Mesothelial cell of epicardium (in vitro differentiated cells): Measurements from ENCODE around the gene INKA2. TPM values are rescaled to one million over a fixed set of nuclear protein-coding genes. Genes with fewer than 3 reads are reported as not detected.

Experiments used
- DNase-seq, 2 experiments: peaks; one replicate each; pipeline ENCODE4 v3.0.0; 2021; ENCODE audit warnings: low spot score in 2 of 2; ENCODE audit not compliant: unreplicated experiment in 2 of 2
- H3K27ac Mint-ChIP-seq: 2 replicates; pipeline ENCODE4 v1.8.0; 2021; ENCODE audit warnings: mixed read lengths
- H3K27me3 Mint-ChIP-seq: 2 replicates; pipeline ENCODE4 v1.8.0; 2021; ENCODE audit warnings: low read depth, mixed read lengths
- H3K36me3 Mint-ChIP-seq: 2 replicates; pipeline ENCODE4 v1.8.0; 2021; ENCODE audit warnings: mixed read lengths
- H3K4me1 Mint-ChIP-seq: 2 replicates; pipeline ENCODE4 v1.8.0; 2021; ENCODE audit warnings: mixed read lengths
- H3K4me3 Mint-ChIP-seq: 2 replicates; pipeline ENCODE4 v1.8.0; 2021; ENCODE audit warnings: mild to moderate bottlenecking, moderate library complexity, mixed read lengths
- H3K9me3 Mint-ChIP-seq: 2 replicates; pipeline ENCODE4 v1.8.0; 2021; ENCODE audit warnings: mixed read lengths
- total RNA-seq: library from RNA; stranded (reverse); gene quantifications from 3 replicates; pipeline ENCODE4 v1.2.1, GENCODE V29; 2021
- TF ChIP-seq, protein P1 (sequence below): fragments of 200-600 bp; sonication (generic); IDR thresholded peaks from one replicate; pipeline ENCODE4 v1.5.0; 2021; ENCODE audit warnings: antibody characterized with exemption; ENCODE audit not compliant: unreplicated experiment

Gene INKA2
- total RNA-seq, 1 donor from 2014 or later, result 1.4 TPM

DNA sequence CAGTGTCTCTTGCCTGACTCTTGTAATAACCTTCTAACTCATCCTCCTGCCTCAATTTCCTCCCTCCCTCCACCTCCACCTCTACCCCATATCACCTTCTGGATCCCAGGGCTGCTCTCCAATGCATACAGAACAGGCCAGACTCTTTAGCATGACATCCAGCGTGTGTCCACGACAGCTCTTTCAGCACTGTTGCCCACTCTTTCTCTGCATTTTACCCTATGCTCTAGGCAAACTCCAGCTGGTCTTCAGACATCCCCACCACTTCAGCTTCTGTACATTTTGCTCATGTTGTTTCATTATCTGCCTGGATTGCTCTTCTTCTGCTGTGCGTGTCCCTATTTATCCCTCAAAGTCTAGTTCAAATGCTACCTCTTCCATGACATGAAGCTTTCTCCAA, 4.8 kb downstream of the INKA2 start:
- Mint-ChIP-seq H3K36me3 (no peaks in the 10 kb centered on the region), H3K27ac (no peak overlapping the region), H3K4me1 (peaks cover 19% of the 10 kb centered on the region), H3K27me3 (peaks cover 32% of the 10 kb centered on the region), H3K4me3 (no peak overlapping the region), H3K9me3 (no peaks in the 10 kb centered on the region)
- TF ChIP-seq, protein P1, sequence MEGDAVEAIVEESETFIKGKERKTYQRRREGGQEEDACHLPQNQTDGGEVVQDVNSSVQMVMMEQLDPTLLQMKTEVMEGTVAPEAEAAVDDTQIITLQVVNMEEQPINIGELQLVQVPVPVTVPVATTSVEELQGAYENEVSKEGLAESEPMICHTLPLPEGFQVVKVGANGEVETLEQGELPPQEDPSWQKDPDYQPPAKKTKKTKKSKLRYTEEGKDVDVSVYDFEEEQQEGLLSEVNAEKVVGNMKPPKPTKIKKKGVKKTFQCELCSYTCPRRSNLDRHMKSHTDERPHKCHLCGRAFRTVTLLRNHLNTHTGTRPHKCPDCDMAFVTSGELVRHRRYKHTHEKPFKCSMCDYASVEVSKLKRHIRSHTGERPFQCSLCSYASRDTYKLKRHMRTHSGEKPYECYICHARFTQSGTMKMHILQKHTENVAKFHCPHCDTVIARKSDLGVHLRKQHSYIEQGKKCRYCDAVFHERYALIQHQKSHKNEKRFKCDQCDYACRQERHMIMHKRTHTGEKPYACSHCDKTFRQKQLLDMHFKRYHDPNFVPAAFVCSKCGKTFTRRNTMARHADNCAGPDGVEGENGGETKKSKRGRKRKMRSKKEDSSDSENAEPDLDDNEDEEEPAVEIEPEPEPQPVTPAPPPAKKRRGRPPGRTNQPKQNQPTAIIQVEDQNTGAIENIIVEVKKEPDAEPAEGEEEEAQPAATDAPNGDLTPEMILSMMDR, result no peak
- DNase-seq, result no peak

DNA sequence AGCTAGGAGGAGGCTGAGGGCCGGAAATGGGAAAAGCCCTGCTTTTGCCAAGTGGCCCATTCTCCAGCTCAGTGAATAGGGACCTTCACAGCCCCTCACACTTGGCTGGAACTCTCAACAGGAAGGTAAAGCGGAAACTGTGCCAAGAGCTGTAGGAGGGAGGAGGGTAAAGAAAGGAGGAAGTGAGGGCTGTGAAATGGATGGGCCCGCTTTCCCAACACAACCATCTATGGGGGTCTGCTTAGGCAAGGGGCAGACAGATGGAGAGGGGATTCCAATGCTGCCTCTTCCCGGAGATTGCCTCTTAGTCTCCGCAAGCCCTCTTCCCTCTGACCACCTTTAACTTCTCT, 5.2 kb downstream of the INKA2 start:
- Mint-ChIP-seq H3K9me3 (no peaks in the 10 kb centered on the region), H3K36me3 (no peaks in the 10 kb centered on the region), H3K4me3 (no peak overlapping the region), H3K4me1 (peaks cover 19% of the 10 kb centered on the region), H3K27ac (no peak overlapping the region), H3K27me3 (peaks cover 32% of the 10 kb centered on the region)
- DNase-seq, result no peak
- TF ChIP-seq, protein P1, result no peak

DNA sequence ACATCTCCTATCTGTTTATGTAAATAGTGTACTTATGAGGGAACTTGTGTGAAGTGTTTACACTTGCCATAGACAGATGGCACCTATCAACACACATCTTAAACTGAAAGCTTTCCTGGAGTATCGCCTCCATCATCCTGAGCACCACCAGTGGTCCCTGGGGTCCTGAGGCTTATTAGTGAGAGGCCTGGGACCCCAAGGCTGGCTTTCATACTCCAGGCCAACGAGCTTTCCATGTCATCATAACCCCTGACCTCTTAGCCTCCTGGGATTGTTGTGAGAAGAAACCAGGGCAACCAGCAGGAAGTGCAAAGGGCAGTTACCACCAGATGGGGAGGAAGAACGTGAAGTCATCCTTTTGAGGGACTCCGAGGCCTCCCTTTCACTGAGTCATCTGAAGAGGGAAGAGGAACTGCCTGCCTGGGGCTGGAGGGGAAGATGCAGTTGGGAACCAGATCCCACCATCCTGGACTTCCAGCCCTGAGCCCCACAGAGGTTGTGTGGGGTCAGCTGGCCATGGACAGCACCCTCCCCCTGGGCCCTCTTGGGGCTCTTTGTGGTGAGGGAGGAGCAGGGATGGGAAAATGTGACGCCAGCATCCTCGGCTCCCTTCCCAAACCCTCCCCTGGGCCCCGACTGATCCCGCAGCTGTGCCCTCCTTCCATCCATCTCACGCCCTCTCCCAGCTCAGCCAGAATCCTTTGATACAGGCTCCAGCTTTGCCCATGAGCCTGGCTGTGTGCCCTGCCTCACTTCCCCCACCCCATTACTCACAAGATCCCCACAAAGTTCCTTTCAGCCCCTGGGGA, 5.8 kb downstream of the INKA2 start:
- TF ChIP-seq, protein P1, result no peak
- peaks cover 16% of the 10 kb centered on the region for H3K4me1 Mint-ChIP-seq
- no peak overlapping the region for H3K27ac Mint-ChIP-seq
- H3K27me3 Mint-ChIP-seq, result peaks cover 28% of the 10 kb centered on the region
- H3K9me3 Mint-ChIP-seq, result no peaks in the 10 kb centered on the region
- no peak overlapping the region for H3K4me3 Mint-ChIP-seq
- no peaks in the 10 kb centered on the region for H3K36me3 Mint-ChIP-seq
- DNase-seq, result no peak

DNA sequence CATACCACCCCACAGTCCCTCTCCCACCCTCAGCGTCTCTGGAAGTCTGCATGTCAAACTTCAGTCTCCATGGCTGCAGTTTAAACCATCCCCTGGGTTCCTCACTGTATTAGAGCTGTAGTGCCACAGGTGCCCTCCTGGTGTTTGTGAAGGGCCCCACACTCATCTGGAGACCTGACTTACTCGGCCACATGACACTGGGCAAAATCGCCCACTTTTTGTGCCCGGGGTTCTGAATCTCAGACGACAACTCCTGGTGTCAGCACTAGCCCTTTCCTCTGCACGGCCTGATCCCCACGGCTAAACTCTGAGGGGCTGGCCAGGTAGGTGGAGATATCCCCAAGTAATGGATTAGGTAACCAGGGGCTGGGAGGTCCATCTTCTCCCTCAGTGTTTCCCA, 6.5 kb downstream of the INKA2 start:
- Mint-ChIP-seq H3K27ac (no peak overlapping the region), H3K4me1 (peaks cover 12% of the 10 kb centered on the region), H3K27me3 (peaks cover 28% of the 10 kb centered on the region), H3K4me3 (no peak overlapping the region), H3K36me3 (no peaks in the 10 kb centered on the region), H3K9me3 (no peaks in the 10 kb centered on the region)
- TF ChIP-seq, protein P1, result no peak
- DNase-seq, result no peak

DNA sequence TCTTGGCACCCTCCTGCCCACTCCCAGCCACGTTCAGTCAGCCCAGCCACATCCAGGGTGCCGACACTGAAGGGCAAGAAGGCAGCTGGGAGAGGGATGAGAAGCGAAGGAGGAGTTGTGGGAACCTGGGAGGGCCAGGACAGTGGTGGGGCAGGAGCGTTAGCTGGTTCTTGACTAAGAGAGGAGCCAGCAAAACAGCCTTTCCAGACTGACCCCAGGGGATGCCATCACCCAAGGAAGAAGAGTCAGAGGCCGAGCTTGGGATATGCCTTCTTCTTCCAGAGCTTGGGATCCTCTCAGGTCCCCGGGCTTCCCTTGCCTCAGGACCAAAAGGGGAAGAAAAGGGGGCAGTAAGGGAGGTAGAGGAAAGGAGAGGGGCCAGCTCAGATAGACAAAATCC, 7.2 kb downstream of the INKA2 start:
- no peak overlapping the region for H3K27ac Mint-ChIP-seq

More for the DNA sequence above, 7.2 kb downstream of the INKA2 start:
- H3K36me3 Mint-ChIP-seq, result no peaks in the 10 kb centered on the region
- peaks cover 31% of the 10 kb centered on the region for H3K27me3 Mint-ChIP-seq
- no peak overlapping the region for H3K4me3 Mint-ChIP-seq
- DNase-seq, result no peak
- H3K9me3 Mint-ChIP-seq, result no peaks in the 10 kb centered on the region
- TF ChIP-seq, protein P1, result no peak
- peaks cover 7% of the 10 kb centered on the region for H3K4me1 Mint-ChIP-seq
